Dendritic cell treated with granulocyte-macrophage colony-stimulating factor and Interleukin-4, amounts not matched to agents 40 ng/mL and 50 ng/mL, for 4 days (primary cell): ENCODE results near the gene CDCA4.

Experiments
- H3K27ac Mint-ChIP-seq: one replicate; pipeline ENCODE4 v1.8.0; 2022; ENCODE audit warnings: mild to moderate bottlenecking, mixed read lengths
- H3K27me3 Mint-ChIP-seq: one replicate; pipeline ENCODE4 v1.8.0; 2022; ENCODE audit warnings: mild to moderate bottlenecking, mixed read lengths
- H3K36me3 Mint-ChIP-seq: one replicate; pipeline ENCODE4 v1.8.0; 2022; ENCODE audit warnings: low read depth, mixed read lengths
- H3K4me1 Mint-ChIP-seq: one replicate; pipeline ENCODE4 v1.8.0; 2022; ENCODE audit warnings: low read depth, mixed read lengths
- H3K4me3 Mint-ChIP-seq: one replicate; pipeline ENCODE4 v1.8.0; 2022; ENCODE audit warnings: mild to moderate bottlenecking, moderate library complexity, mixed read lengths
- H3K9me3 Mint-ChIP-seq: one replicate; pipeline ENCODE4 v1.8.0; 2022; ENCODE audit warnings: mixed read lengths
- intact Hi-C: fragments of 100-400 bp; cut with micrococcal nuclease; formaldehyde crosslinking; loops from one replicate; pipeline ENCODE4 v1.15.0; 2022

Gene CDCA4

GRCh38 chr14:105022276-105022670, 1.4 kb upstream of the CDCA4 start:
- Mint-ChIP-seq H3K4me1 (peaks cover 57% of the 10 kb centered on the region), H3K27ac (peak overlapping the region; percentile 91), H3K9me3 (no peaks in the 10 kb centered on the region), H3K27me3 (no peaks in the 10 kb centered on the region), H3K4me3 (peak overlapping the region; percentile 86), H3K36me3 (no peaks in the 10 kb centered on the region)
- intact Hi-C loops: loop anchor here (5.0 kb wide), 1 partner anchor 270 kb away; the partner anchor contains the start of gene SIVA1

GRCh38 chr14:105021656-105022275, 883 bp upstream of the CDCA4 start:
- Mint-ChIP-seq H3K27ac (peak overlapping the region; percentile 91), H3K36me3 (peaks cover under 1% of the 10 kb centered on the region), H3K27me3 (no peaks in the 10 kb centered on the region), H3K4me1 (peaks cover 59% of the 10 kb centered on the region), H3K4me3 (peak overlapping the region; percentile 86), H3K9me3 (no peaks in the 10 kb centered on the region)
- intact Hi-C loops: loop anchor here (1.0 to 5.0 kb wide), 2 partner anchors 36 to 269 kb away; partner anchors contain the start of genes CLBA1 and SIVA1

GRCh38 chr14:105019861-105020814, 745 bp downstream of the CDCA4 start:
- peak overlapping the region; percentile 77 for H3K27ac Mint-ChIP-seq
- no peaks in the 10 kb centered on the region for H3K27me3 Mint-ChIP-seq
- intact Hi-C loops: loop anchor here (5.0 kb wide), 1 partner anchor 268 kb away; the partner anchor contains the start of gene SIVA1
- peak overlapping the region; percentile 81 for H3K4me3 Mint-ChIP-seq
- no peaks in the 10 kb centered on the region for H3K9me3 Mint-ChIP-seq
- peaks cover 12% of the 10 kb centered on the region for H3K36me3 Mint-ChIP-seq
- peaks cover 69% of the 10 kb centered on the region for H3K4me1 Mint-ChIP-seq

GRCh38 chr14:105018414-105018813, 2.5 kb downstream of the CDCA4 start:
- peaks cover 12% of the 10 kb centered on the region for H3K36me3 Mint-ChIP-seq
- intact Hi-C loops: no loop called here
- H3K9me3 Mint-ChIP-seq: no peaks in the 10 kb centered on the region
- no peaks in the 10 kb centered on the region for H3K27me3 Mint-ChIP-seq
- H3K27ac Mint-ChIP-seq: no peak overlapping the region
- peaks cover 76% of the 10 kb centered on the region for H3K4me1 Mint-ChIP-seq
- H3K4me3 Mint-ChIP-seq: no peak overlapping the region

GRCh38 chr14:105015905-105016304, 5.0 kb downstream of the CDCA4 start:
- intact Hi-C loops: no loop called here
- H3K36me3 Mint-ChIP-seq: peaks cover 24% of the 10 kb centered on the region
- H3K9me3 Mint-ChIP-seq: no peaks in the 10 kb centered on the region
- no peaks in the 10 kb centered on the region for H3K27me3 Mint-ChIP-seq
- peaks cover 73% of the 10 kb centered on the region for H3K4me1 Mint-ChIP-seq
- no peak overlapping the region for H3K4me3 Mint-ChIP-seq
- peak overlapping the region; percentile 14 for H3K27ac Mint-ChIP-seq

GRCh38 chr14:105015242-105015641, 5.6 kb downstream of the CDCA4 start:
- no peak overlapping the region for H3K4me3 Mint-ChIP-seq
- no peaks in the 10 kb centered on the region for H3K27me3 Mint-ChIP-seq
- intact Hi-C loops: no loop called here
- peaks cover 30% of the 10 kb centered on the region for H3K36me3 Mint-ChIP-seq
- H3K9me3 Mint-ChIP-seq: no peaks in the 10 kb centered on the region
- H3K4me1 Mint-ChIP-seq: peaks cover 72% of the 10 kb centered on the region
- peak overlapping the region; percentile 53 for H3K27ac Mint-ChIP-seq

- Mint-ChIP-seq H3K9me3 (no peaks in the 10 kb centered on the region), H3K27me3 (no peaks in the 10 kb centered on the region), H3K27ac (peak overlapping the region; percentile 53), H3K4me3 (no peak overlapping the region), H3K4me1 (peaks cover 66% of the 10 kb centered on the region), H3K36me3 (peaks cover 36% of the 10 kb centered on the region)
- intact Hi-C loops: no loop called here
These were observed 6.3 kb downstream of the CDCA4 start for GRCh38 chr14:105014631-105015030.

GRCh38 chr14:105014032-105014431, 6.9 kb downstream of the CDCA4 start:
- H3K4me3 Mint-ChIP-seq: no peak overlapping the region
- intact Hi-C loops: no loop called here
- H3K36me3 Mint-ChIP-seq: peaks cover 42% of the 10 kb centered on the region
- H3K27me3 Mint-ChIP-seq: no peaks in the 10 kb centered on the region
- no peaks in the 10 kb centered on the region for H3K9me3 Mint-ChIP-seq
- no peak overlapping the region for H3K27ac Mint-ChIP-seq
- H3K4me1 Mint-ChIP-seq: peaks cover 60% of the 10 kb centered on the region

GRCh38 chr14:105013150-105013785, 7.6 kb downstream of the CDCA4 start:
- Mint-ChIP-seq H3K36me3 (peaks cover 45% of the 10 kb centered on the region), H3K9me3 (no peaks in the 10 kb centered on the region), H3K4me1 (peaks cover 53% of the 10 kb centered on the region), H3K4me3 (no peak overlapping the region), H3K27me3 (no peaks in the 10 kb centered on the region), H3K27ac (no peak overlapping the region)
- intact Hi-C loops: no loop called here

GRCh38 chr14:105012171-105012985, 8.5 kb downstream of the CDCA4 start:
- H3K36me3 Mint-ChIP-seq: peaks cover 54% of the 10 kb centered on the region
- H3K4me3 Mint-ChIP-seq: no peak overlapping the region
- intact Hi-C loops: loop anchor here (1.0 kb wide), 1 partner anchor 33 kb away; no protein-coding TSS in a partner anchor
- no peak overlapping the region for H3K27ac Mint-ChIP-seq
- peaks cover 44% of the 10 kb centered on the region for H3K4me1 Mint-ChIP-seq
- H3K9me3 Mint-ChIP-seq: no peaks in the 10 kb centered on the region
- H3K27me3 Mint-ChIP-seq: no peaks in the 10 kb centered on the region

- Mint-ChIP-seq H3K4me1 (peaks cover 36% of the 10 kb centered on the region), H3K27me3 (no peaks in the 10 kb centered on the region), H3K9me3 (no peaks in the 10 kb centered on the region), H3K4me3 (no peak overlapping the region), H3K36me3 (peaks cover 60% of the 10 kb centered on the region), H3K27ac (no peak overlapping the region)
- intact Hi-C loops: no loop called here
These were observed 9.4 kb downstream of the CDCA4 start for GRCh38 chr14:105011312-105011990.

GRCh38 chr14:105010891-105011291, 10.0 kb downstream of the CDCA4 start:
- intact Hi-C loops: no loop called here
- Mint-ChIP-seq H3K4me1 (peaks cover 30% of the 10 kb centered on the region), H3K27ac (no peak overlapping the region), H3K4me3 (no peak overlapping the region), H3K9me3 (no peaks in the 10 kb centered on the region), H3K36me3 (peaks cover 58% of the 10 kb centered on the region), H3K27me3 (no peaks in the 10 kb centered on the region)

GRCh38 chr14:105010106-105010505, 10.8 kb downstream of the CDCA4 start:
- Mint-ChIP-seq H3K27ac (no peak overlapping the region), H3K27me3 (no peaks in the 10 kb centered on the region), H3K9me3 (no peaks in the 10 kb centered on the region), H3K4me1 (peaks cover 22% of the 10 kb centered on the region), H3K4me3 (no peak overlapping the region), H3K36me3 (peaks cover 54% of the 10 kb centered on the region)
- intact Hi-C loops: no loop called here
